CD4-positive, alpha-beta T cell treated with Interleukin-21 for 1 hour (primary cell): ENCODE results near the gene SF3A1.

Source experiments
- DNase-seq: peaks from one replicate; pipeline ENCODE4 v3.0.0-alpha.2; 2020

The SF3A1 gene

DNA sequence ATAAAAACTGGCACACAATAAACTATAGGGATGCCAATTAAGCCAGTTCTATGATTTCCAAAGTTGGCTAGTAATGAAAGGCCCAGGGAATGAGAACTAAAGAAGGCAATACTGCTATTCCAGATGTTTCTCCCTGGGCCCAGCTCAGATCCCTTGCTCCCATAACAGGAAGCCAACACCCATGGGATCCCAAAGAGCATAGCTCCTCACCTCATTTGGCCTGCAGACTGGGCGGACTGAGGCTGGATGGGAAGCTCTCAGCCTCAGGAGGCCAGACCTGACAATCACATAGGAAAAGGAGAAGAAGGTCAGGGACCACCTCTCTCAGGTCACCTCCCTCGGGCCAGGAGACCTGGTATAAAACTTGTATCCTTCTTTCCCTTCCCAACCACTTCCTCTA, 35.2 kb downstream of the SF3A1 start:
- DNase-seq = no peak

DNA sequence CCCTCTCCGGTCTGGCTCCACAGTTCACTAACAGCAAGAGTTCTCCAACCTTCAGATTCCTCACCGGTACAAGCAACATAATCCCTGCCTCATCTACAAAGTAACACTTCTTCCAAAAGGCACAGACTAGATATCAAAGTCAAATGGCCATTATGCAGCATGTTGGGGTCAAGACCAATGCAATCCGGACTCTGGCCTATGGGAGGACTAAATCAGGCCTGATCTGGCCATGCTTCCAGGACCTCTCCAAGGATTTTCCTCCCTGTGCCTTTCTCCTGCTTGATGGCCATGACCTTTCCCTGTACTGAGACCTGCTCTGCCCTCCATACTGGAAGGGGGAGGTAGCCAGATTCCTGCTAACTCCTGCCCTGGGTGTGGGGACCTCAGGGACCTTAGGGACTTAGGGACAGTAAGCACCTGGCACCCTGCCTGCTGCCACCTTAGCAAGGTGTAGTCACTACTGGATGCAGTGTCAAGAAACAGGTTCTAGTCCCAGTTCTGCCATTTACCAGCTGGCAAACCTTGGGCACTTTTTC, 36.6 kb downstream of the SF3A1 start:
- DNase-seq = no peak

DNA sequence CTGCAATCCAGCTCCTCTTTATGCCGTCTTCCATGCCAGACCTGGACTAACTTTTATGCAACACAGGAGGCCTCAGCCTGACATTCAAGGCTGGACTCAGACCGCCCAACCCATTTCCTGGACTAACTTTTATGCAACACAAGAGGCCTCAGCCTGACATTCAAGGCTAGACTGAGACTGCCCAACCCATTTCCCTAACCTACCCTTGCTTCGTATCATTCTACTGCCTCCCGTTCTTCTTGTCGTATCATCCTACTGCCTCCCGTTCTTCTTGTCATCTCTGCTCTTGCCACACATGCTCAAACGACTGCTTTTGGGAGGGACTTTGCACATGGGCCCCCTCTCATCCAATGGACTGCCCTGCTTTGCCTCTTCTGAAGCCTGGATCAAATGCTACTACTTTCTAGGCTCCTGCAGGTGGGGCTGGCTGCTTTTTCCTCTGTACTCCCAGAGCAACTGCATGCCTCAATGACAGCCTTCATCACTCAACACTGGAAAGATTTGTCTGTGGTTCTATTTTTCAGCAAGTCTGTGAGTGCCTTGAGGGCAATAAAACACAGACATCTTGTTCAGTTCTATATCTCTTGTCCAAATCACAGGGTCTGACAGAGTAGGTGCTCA, 37.8 kb downstream of the SF3A1 start:
- DNase-seq = no peak

DNA sequence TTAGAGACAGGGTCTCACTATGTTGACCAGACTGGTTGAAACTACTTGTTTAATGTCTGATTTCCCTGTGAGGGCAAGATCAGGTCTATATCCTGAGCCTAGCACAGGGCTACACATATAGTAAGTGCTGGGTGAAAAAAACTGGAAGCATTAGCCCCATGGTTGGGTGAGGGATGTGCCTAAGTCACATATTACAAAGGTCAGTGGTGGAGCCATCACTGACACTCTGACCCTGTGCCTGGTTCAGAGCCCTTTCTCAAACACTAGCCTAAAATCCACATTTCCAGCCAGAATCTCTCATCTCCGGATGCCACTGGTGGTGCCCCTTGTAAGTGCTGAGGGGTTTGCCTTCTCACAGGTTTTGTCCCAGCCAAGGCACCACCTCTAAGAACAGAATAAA, 38.9 kb downstream of the SF3A1 start:
- no peak for DNase-seq

DNA sequence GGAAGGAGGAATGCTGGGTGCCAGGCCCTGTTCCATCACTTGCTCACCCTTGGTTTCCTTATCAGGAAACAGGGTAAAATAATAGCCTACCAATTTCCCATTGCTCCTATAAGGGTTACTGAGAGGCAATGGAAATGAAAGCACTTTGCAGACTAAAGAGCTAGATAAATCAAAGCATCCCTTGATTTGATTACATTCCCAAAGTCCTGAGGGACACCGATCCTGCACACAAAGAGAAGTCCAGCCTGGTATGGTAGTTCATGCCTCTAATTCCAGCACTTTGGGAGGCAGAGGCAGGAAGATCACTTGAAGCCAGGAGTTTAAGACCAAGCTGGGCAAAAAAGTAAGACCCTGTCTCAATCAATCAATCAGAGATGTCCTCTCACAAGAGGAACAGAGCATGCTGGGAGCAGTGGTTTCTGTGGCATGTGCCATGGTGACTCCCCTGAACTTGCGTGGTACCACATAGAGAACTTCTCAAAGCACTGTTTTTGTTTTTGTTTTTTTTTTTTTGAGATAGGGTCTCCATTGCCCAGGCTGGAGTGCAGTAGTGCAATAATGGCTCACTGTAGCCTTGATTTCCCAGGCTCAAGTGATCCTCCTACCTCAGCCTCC, 40.6 kb downstream of the SF3A1 start:
- DNase-seq = no peak

DNA sequence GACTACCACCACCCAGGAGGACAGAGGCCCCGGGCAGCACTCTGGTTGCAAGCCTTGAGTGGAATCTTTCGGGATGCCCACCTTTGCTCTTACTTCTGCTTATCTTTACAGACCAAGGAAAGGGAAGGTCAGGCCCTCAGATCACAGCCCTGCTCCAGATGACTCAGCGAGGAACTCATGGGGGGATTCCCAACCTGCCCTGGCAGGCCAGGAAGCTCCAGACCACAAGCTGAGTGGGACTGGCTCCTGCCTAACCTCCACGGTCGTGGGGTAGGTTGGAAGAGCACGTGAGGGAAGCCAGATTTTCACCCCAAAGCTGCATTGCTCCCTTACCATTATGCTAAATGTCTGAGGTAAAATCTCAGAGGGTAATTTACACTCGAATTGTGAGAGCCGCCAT, 41.8 kb downstream of the SF3A1 start:
- DNase-seq = peak; percentile 49

DNA sequence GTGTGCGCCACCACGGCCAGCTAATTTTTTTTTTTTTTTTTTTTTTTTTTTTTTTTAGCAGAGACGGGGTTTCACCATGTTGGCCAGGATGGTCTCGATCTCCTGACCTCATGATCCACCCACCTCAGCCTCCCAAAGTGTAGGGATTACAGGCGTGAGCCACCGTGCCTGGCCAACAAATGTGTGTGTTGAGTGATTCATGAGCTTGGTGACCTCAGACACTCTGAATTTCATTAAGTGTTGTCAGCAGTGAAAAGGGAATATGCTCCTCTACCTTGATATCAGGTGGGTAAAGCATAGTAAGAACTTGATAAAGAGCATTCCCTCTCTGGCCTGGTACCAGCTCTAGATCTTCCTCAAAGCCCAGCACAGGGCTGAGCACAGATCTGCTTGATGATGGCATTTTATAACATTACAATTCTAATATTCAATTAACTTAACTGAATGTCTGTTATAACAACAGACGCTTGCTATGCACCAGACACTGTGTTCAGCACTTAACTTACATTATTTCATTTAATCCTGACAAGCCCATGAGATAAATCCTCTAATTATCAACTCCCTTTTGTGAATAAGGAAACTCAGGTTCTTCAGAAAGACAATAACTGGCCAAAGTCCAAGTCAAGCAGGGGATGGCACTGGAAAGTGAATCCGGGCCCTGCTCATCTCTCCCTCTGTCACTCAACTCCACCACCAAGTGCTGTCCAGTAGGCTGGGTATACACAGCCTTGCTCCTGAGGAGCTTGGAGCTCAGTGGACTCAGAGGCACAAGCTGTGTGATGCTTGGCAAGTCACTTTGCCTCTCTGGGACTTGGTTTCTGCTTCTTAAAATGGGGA, 42.9 kb downstream of the SF3A1 start:
- no peak for DNase-seq

DNA sequence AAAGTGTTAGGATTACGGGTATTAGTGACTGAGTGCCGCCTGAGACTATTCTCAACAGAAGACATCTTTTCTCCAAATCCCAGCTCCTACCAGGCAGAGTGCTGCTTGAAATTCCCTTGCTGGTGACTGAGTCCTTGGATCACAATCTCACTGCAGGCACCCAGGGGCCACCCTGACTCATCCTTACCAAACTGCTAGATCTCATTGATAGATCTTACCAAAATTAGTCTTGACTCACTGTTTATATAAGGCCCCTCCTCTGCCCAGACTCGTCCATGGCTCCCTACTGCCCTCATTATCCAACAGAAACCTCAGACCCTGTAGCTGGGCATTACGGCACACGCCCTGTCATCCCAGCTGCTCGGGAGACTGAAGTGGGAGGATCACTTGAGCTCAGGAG, 44.6 kb downstream of the SF3A1 start:
- no peak for DNase-seq

DNA sequence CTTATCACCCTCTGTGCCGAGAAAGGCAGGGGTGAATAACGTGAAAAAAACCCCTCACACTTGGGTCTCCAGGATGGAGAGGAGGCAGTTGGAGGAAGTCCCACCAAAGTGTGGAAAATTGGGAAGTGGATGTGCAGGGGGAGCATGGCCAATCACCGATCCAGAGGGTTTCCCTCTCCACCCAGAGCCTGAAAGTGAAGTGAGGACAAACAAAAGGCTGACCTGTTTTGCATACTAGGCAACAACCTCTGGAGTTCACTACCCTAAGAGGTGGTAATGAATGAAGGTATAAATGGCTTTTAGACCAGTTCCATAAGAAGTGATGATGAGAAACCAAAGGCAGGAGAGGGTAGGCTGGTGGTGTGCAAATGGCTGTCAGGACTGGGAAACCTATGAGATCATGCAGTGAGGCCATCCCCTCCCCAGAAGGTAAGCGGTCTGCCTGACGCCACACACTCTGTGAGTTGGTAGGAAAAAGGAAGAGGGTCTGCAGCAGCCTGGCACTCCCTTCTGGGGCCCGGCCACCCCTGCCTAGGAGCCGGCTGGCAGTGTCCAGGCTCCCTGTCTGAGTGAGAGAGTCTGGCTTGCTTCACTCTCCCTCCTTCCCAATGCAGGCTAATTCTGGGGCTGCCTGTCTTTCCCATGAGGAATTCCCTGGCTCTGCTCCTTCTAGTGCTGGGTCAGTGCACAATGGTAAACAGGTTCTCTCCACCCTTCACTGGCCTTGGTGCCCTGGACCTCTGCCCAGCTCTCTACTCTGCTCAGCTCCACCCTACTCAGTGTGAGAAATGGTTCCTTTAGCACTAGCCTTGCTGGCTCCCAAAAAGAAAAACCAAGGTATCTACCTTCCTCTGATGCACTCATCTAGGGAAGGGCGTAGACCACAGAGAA, 45.6 kb downstream of the SF3A1 start:
- no peak for DNase-seq

DNA sequence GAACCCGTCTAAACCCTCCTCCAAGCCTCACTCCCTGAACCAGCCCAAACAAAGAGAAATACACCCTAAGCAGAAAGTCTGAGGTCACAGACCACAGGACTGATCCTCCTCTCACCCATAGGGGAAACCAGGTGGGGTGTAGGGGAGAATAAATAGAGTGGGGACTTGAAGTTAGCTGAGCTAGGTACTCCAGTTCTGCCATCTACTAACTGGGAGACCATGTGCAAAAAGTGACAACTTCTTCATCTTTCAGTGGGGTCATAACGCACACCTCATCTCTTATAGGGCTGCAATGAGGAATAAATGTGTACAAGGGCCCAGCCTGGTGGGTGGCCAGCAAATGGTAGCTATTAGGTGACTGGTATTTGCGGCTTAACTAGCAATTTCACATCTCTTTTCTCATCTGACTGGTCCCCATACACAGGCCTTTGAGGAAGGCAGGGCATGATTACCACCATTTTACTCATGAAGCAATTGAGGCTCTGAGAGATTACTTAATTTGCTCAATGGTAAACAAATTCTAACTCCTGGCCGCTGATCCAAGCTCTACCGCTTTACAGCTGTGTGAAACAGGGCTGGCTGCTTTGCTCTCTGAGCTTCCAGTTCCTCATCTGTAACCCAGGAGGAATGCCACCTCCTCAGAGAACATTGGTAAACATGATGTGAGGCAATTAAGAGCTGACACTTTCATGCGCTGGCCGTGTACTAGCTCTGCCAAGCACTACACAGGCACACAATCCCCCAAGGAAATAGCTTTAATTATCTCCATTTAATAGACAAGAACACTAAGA, 46.5 kb downstream of the SF3A1 start:
- peak; percentile 61 for DNase-seq

DNA sequence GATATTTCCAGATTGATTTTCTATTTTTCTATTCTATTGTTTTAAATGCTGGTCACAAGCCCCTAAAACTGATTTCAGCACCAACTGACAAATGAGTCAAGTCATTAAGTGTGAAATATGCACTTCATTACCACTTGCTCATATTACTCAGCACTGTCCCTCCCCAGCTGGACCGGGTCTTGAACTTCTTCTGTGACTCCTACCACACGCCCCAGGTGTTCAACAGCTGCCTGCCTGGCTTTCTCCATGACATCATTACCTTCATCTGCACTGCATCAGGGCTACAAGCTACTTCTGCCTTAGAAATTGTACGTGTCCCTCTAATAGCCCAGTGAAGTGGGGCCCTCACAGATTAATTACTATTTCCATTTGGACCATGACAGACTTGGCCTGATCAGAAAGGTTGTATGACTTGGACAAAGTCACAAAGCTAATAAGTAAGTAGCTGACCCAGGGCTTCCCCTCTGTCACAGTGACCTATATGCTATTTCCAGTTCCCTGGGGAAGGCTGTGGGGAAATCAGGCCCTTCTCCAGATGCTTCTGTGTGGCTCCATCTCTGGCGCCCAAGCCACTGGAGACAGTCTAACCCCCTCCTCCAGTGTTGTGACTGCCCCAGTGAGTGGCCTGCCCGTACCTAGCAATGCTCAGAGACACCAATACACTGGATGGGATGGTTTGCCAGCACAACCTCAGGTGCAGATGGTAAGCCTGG, 48.0 kb downstream of the SF3A1 start:
- DNase-seq = no peak

DNA sequence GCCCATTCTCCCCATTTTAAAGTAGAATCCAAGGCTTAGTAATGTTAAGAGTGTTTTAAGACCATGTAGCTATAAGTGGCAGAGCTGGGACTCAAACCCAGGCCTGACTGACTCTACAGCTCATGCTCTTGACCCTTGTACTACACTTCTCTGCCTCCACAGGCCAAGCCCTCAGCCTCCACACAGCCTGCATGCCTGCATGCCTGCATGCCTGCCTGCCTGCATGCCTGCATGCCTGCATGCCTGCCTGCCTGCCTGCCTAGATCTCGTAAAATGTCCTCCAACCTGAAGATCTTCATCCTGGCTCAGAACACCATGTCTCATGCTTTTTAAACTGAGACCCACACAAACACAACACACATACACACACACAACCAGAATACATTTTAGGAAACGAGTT, 48.6 kb downstream of the SF3A1 start:
- DNase-seq = no peak

DNA sequence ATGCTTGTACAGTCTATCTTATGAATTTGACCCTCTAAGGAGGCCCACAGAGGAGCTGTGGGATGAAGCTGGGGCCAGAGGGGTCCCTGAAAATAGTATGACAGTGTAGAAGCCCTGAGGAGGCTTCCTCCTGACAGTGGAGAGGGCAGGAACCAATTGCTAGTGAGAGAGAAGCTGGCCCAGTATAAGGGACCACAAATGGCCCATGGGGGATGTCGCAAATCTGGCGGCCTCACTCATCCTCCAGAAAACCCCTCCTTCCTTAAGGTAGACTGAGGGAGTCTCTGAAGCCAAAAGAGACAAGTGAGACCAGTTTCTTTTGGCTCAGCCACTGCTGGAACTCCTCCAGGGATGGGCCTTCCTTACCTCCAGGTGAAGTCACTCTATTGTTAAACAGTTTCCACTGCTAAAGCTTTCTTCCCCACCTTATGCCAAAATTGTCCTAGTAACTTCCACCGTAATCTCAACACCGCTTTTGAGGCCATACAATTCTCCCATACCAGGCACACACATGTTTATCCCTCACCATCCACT, 49.6 kb downstream of the SF3A1 start:
- peak; percentile 41 for DNase-seq

DNA sequence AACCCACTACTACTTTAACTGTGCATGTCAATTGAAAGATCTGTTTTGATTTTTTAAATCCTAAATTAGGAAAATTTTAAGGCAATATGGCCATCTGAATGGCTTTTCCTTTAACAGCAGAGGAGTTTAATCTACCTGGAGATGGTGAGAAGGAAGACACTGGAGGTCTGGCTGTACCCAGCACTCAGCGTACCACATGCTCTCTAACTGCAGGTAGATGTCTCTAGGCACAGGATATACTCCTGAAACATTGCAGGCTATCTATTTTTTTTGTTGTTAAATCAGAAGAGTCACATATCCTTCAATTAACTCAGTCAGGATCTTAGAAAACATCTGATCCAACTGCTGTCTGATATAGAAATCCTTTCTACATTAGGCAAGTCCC, 50.1 kb downstream of the SF3A1 start:
- no peak for DNase-seq

DNA sequence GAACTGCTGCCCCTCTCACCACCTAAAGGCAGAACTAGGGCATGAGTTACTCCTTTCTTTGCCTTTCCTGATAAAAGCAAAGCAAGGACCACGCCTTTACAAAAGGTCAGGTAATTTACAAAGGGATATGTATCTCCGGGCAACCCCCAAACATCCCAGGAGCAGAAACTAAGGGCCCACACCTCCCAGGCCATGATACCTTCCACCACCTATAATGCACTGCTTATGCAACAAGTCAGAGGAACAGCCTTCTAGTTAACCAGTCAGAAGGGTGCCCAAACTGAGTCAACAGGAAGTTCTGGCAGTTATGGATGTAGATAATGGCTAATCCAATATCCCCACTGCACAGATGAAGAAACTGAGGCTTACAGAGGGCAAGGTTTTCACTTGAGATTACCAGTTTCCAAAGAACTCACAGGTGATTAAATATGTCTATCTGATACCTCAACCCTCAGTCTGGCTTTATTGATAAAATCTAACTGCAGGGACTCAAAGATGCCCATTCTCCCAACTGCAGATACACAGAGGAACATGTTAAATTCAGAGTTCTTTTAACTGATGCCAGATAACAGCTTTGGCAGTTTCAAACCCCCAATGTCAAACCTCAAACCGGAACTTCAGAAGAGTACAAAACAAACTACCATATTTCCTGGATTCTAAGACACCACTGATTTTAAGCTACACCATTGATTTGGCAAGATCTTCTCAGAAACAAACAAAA, 50.6 kb downstream of the SF3A1 start:
- peak; percentile 74 for DNase-seq

DNA sequence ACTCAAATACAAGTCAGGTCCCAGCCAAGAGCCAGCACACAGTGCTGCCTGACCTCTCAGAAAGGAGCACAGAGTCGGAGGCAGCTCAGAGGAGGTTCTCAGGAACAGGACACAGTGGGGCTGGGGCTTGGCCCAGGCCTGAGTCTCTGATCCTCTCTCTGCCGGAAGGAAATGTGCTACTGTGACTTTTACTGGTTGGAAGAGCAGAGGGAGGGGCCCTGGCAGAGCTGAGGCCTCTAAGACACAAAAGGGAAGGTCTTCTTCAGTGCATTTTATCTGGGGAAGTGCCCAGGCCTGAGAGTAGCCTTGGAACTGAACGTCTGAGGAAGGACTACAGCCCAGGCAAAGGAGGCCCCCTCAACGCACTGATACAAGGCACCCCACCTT, 51.2 kb downstream of the SF3A1 start:
- DNase-seq = peak; percentile 71

DNA sequence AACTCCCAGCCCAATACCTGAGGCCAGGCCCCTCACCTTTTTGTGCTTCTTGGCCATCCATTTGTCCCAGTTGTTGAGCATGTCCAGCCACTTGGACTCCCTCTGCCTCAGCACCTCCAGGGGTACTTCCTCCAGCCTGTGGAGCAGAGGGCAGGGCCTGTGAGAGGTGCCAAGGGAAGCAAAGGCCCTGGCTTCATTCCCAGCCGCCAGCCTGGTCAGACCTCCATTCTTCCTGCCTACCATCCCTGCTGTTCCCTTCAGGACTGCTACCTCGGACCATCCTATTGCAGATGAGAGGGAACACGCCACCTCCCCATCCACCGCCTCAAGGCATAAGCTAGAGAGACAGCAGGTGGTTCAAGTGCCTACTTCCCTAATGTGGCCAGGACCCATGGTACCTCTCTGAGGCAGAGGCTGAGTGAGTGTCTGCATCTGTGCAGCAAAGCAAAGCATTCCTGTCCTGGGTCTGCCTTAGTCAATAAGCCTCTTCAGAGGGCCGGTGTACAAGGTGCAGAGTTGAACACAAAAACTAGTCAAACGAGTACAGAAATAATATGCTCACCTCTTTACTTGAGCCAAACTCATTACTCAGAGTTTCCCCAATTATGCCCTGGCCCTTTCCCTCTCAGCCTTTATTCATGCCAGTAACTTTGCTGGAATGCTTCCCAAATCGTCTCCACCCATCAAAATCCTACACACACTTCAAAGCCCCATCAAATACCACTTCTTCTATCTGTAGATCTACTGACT, 52.0 kb downstream of the SF3A1 start:
- no peak for DNase-seq

DNA sequence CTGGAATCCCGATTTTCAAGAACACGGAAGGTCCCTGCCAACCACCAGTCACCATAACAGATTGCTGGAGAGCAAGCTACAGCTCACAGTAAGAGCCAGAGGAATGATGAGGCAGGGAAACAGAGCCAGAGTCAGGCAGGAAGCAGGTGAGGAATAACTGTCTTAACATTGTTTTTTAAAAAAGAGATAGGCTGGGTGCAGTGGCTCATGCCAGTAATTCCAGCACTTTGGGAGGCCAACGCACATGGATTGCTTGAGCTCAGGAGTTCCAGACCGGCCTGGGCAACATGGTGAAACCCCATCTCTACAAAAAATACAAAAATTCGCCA, 53.9 kb downstream of the SF3A1 start:
- no peak for DNase-seq

DNA sequence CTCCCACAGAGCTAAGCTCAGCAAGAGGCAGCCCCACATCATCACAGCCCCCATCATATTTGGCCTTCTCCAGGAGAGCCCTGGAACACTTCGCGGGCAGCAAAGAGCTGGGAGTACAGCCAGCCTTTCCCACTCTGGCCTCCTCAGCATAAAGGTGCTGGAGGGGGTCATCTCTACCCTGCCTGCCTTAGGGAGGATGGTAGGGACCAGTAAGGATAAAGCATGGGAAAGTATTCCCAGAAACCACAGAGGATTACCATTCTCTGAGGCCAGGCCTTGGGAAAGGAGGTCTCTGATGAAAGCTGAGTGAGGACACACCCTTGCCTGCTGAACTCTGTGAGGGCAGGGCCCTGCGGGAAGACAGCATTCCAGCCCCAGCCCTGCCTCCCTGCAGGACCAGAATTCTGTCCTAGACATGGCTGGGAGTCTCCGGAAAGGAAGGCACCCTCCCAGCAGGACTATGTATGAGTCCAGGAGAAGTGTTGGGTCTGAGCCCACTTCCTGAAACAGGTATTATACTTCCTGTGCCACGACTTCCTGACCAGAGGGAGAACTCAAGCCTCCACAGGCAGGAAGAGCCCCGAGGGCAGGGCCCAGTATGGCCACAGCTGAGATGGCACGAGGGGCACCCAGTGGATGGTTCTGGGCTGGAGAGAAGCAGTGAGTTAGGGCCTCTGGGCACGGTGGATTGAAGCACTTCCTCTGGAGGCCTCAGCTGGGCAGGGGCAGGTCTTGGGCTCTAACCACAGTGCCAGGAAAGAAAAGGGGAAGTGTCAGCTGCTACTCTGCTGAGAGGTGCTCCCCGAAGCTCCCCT, 54.5 kb downstream of the SF3A1 start:
- DNase-seq = no peak
